Fibroblast of lung (primary cell): ENCODE results near the gene TPRG1L.

Experiments used
- CTCF ChIP-seq, 2 donors: IDR thresholded peaks in 1 of 2; conservative IDR thresholded peaks in 1 of 2; 1 replicate in 1 of 2; 2 replicates in 1 of 2; pipeline ENCODE4 v1.5.1; 2011 to 2012; ENCODE audit warnings: low read length in 2 of 2, control low read depth in 1 of 2, inconsistent platforms in 1 of 2, low read depth in 1 of 2, mild to moderate bottlenecking in 1 of 2
- EZH2 ChIP-seq: IDR thresholded peaks from 2 replicates; pipeline ENCODE4 v1.5.1; 2012; ENCODE audit warnings: low read length, control low read depth, mild to moderate bottlenecking; ENCODE audit errors: missing control alignments

- TF ChIP-seq CTCF (conservative IDR thresholded peaks at IDR 0.05 in 1 of 2, IDR thresholded peaks at IDR 0.05 in 1 of 2; ENCODE audit: low read depth in 1 of 2, low read length in 2 of 2) (no peak), EZH2 (no peak)
These were observed 54.3 kb downstream of the TPRG1L start for GRCh38 chr1:3679098-3679555.
